Measurements from ENCODE around the gene ZGLP1. TPM values are rescaled to one million over a fixed set of nuclear protein-coding genes. Genes with fewer than 3 reads are reported as not detected.

ZGLP1 gene
- total RNA-seq, 1 experiment from 2014 or later = 1.8 TPM

DNA sequence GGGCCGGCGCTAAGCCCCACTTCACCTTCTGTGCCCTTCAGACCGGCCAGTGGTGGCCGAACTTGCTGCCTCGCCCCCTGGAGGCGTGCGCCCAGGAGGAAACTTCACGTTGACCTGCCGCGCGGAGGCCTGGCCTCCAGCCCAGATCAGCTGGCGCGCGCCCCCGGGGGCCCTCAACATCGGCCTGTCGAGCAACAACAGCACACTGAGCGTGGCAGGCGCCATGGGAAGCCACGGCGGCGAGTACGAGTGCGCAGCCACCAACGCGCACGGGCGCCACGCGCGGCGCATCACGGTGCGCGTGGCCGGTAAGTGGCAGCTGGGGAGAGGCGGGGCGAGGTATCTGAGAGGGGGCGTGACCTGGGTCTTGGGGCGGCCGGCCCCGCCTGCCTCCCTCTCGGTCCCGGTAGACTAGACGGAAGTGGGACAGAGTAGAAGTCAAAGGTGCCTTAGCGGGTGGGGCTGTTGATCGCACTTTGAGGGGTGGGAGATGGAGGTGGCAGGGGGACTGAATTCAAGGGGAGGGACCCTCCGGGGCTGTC lies 14.2 kb downstream of the ZGLP1 start:
- Histone ChIP-seq H3K9me3 (ENCODE audit: low read length) (no peaks in the 10 kb centered on the region), H3K27me3 (ENCODE audit: low read length) (peaks cover 16% of the 10 kb centered on the region; the same call in 1 of the 2 replicates), H3K79me2 (ENCODE audit: low read length) (no peaks in the 10 kb centered on the region), H3K27ac (ENCODE audit: low read length) (no peak overlapping the region), H3F3A (ENCODE audit: low read length, unreplicated experiment) (no peaks in the 10 kb centered on the region), H3K4me1 (ENCODE audit: insufficient read depth, low read length) (peaks cover 15% of the 10 kb centered on the region), H3K9me2 (replicated peaks; ENCODE audit: low read length) (no peaks in the 10 kb centered on the region), H2AFZ (ENCODE audit: low read length) (no peak overlapping the region), H3K9ac (ENCODE audit: low read length) (no peak overlapping the region), H4K20me1 (ENCODE audit: low read length) (no peaks in the 10 kb centered on the region), H3K4me2 (ENCODE audit: low read length) (peak overlapping the region; percentile 8; the same call in 1 of the 2 replicates), H3K4me3 (ENCODE audit: low read length) (no peak overlapping the region), H3K36me3 (ENCODE audit: low read depth, low read length) (no peaks in the 10 kb centered on the region)
- DNase-seq = no peak
- intact Hi-C loops (cut with micrococcal nuclease) = no loop called here
- TF ChIP-seq EZH2phosphoT487 (IDR thresholded peaks at IDR 0.05; ENCODE audit: borderline replicate concordance, low read length) (no peak), EZH2 (IDR thresholded peaks at IDR 0.05; ENCODE audit: low read length, unreplicated experiment) (no peak)
- TF ChIP-seq, protein P1, sequence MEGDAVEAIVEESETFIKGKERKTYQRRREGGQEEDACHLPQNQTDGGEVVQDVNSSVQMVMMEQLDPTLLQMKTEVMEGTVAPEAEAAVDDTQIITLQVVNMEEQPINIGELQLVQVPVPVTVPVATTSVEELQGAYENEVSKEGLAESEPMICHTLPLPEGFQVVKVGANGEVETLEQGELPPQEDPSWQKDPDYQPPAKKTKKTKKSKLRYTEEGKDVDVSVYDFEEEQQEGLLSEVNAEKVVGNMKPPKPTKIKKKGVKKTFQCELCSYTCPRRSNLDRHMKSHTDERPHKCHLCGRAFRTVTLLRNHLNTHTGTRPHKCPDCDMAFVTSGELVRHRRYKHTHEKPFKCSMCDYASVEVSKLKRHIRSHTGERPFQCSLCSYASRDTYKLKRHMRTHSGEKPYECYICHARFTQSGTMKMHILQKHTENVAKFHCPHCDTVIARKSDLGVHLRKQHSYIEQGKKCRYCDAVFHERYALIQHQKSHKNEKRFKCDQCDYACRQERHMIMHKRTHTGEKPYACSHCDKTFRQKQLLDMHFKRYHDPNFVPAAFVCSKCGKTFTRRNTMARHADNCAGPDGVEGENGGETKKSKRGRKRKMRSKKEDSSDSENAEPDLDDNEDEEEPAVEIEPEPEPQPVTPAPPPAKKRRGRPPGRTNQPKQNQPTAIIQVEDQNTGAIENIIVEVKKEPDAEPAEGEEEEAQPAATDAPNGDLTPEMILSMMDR (conservative IDR thresholded peaks at IDR 0.05; ENCODE audit: low read depth, low read length) = 0 out of 2 replicates have a peak, but pooled peaks have one; percentile 16
- no peak for ATAC-seq
- no TSS peak for BruUV-seq (replicated peaks)
- ChIA-PET POLR2A (ENCODE audit: unreplicated experiment) (no interaction called here), CTCF (no interaction called here)

DNA sequence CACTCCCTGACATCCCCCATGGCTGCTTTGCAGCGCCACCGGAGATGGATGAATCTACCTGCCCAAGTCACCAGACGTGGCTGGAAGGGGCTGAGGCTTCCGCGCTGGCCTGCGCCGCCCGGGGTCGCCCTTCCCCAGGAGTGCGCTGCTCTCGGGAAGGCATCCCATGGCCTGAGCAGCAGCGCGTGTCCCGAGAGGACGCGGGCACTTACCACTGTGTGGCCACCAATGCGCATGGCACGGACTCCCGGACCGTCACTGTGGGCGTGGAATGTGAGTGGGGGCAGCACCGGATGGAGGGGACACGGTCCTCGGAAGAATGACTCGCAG lies 15.3 kb downstream of the ZGLP1 start:
- H3K27me3 ChIP-seq (ENCODE audit: low read length) = peaks cover 19% of the 10 kb centered on the region; the same call in 1 of the 2 replicates

More for the DNA sequence above, 15.3 kb downstream of the ZGLP1 start:
- no peak overlapping the region for H2AFZ ChIP-seq (ENCODE audit: low read length)
- TF ChIP-seq EZH2phosphoT487 (IDR thresholded peaks at IDR 0.05; ENCODE audit: borderline replicate concordance, low read length) (no peak), EZH2 (IDR thresholded peaks at IDR 0.05; ENCODE audit: low read length, unreplicated experiment) (no peak)
- TF ChIP-seq, protein P1 (conservative IDR thresholded peaks at IDR 0.05; ENCODE audit: low read depth, low read length) = no peak
- no peak for ATAC-seq
- no peak overlapping the region for H3K4me2 ChIP-seq (ENCODE audit: low read length)
- no peaks in the 10 kb centered on the region for H3K9me2 ChIP-seq (replicated peaks; ENCODE audit: low read length)
- BruUV-seq (replicated peaks) = no TSS peak
- POLR2A ChIA-PET (ENCODE audit: unreplicated experiment) = no interaction called here
- intact Hi-C loops (cut with micrococcal nuclease) = no loop called here
- no peaks in the 10 kb centered on the region for H4K20me1 ChIP-seq (ENCODE audit: low read length)
- H3K36me3 ChIP-seq (ENCODE audit: low read depth, low read length) = no peaks in the 10 kb centered on the region
- no peak overlapping the region for H3K9ac ChIP-seq (ENCODE audit: low read length)
- no peak overlapping the region for H3K27ac ChIP-seq (ENCODE audit: low read length)
- H3K79me2 ChIP-seq (ENCODE audit: low read length) = no peaks in the 10 kb centered on the region
- no peaks in the 10 kb centered on the region for H3F3A ChIP-seq (ENCODE audit: low read length, unreplicated experiment)
- no peak for DNase-seq
- CTCF ChIA-PET = no interaction called here
- H3K9me3 ChIP-seq (ENCODE audit: low read length) = no peaks in the 10 kb centered on the region
- peaks cover 22% of the 10 kb centered on the region for H3K4me1 ChIP-seq (ENCODE audit: insufficient read depth, low read length)
- no peak overlapping the region for H3K4me3 ChIP-seq (ENCODE audit: low read length)

All from PC-3 (cell line).